A673 (cell line): ENCODE data around the gene DUOX1. TPM values are rescaled to one million over a fixed set of nuclear protein-coding genes. Genes with fewer than 3 reads are reported as not detected.

Source experiments
- BruUV-seq: library from RNA; stranded (reverse); fragments of 400-500 nt; replicated peaks from 2 replicates; lab custom pipeline; 2021; lab: Mats Ljungman, UMichigan
- CTCF ChIA-PET: fragments of 300-600 bp; sonication (Branson Sonifier 250); formaldehyde crosslinking; loops from one replicate; lab custom pipeline; 2022; ENCODE audit warnings: antibody characterized with exemption; lab: Charles Lee
- POLR2A ChIA-PET: fragments of 300-600 bp; sonication (Branson Sonifier 250); formaldehyde crosslinking; loops from one replicate; lab custom pipeline; 2022; ENCODE audit warnings: antibody characterized with exemption; ENCODE audit not compliant: low non-redundant PET; lab: Charles Lee
- DNase-seq: peaks from one replicate; pipeline ENCODE4 v3.0.0-alpha.2; 2015; ENCODE audit warnings: low spot score
- H3K27ac ChIP-seq: fragments of 200-600 bp; sonication (generic); 2 replicates; pipeline ENCODE4 v1.5.1; 2016; ENCODE audit warnings: mixed run types, low read depth, mild to moderate bottlenecking, mixed read lengths, antibody characterized with exemption, low read length; ENCODE audit not compliant: poor library complexity, severe bottlenecking
- H3K27me3 ChIP-seq: fragments of 200-600 bp; sonication (generic); replicated peaks from 2 replicates; pipeline ENCODE4 v1.6.1; 2017; ENCODE audit warnings: mixed run types, low read depth, mild to moderate bottlenecking, mixed read lengths, antibody characterized with exemption, low read length; ENCODE audit not compliant: insufficient read depth, poor library complexity
- H3K36me3 ChIP-seq: fragments of 200-600 bp; sonication (generic); 2 replicates; pipeline ENCODE4 v1.6.1; 2016; ENCODE audit warnings: mixed run types, mild to moderate bottlenecking, mixed read lengths, antibody characterized with exemption, low read length; ENCODE audit not compliant: insufficient read depth, poor library complexity, severe bottlenecking
- H3K4me1 ChIP-seq: fragments of 200-600 bp; sonication (generic); 2 replicates; pipeline ENCODE4 v1.6.1; 2017; ENCODE audit warnings: mixed run types, mild to moderate bottlenecking, mixed read lengths, antibody characterized with exemption, low read length; ENCODE audit not compliant: insufficient read depth, poor library complexity, severe bottlenecking
- H3K4me3 ChIP-seq: fragments of 200-600 bp; sonication (generic); 2 replicates; pipeline ENCODE4 v1.5.1; 2016; ENCODE audit warnings: low read depth, mixed run types, mild to moderate bottlenecking, mixed read lengths, low read length; ENCODE audit not compliant: poor library complexity, severe bottlenecking
- H3K9me3 ChIP-seq: fragments of 200-600 bp; sonication (generic); 2 replicates; pipeline ENCODE4 v1.6.1; 2016; ENCODE audit warnings: mixed run types, low read depth, mild to moderate bottlenecking, mixed read lengths, antibody characterized with exemption, low read length; ENCODE audit not compliant: poor library complexity, severe bottlenecking
- CTCF ChIP-seq: fragments of 300-800, 200-600 bp; sonication (generic); conservative IDR thresholded peaks from 2 replicates; pipeline ENCODE4 v1.5.1; 2017; ENCODE audit warnings: low read depth, mild to moderate bottlenecking, antibody characterized with exemption, low read length, moderate library complexity, mixed read lengths
- EZH2 ChIP-seq: fragments of 200-600 bp; sonication (generic); IDR thresholded peaks from 2 replicates; pipeline ENCODE4 v1.6.1; 2017; ENCODE audit warnings: borderline replicate concordance, low read depth, mild to moderate bottlenecking, mixed read lengths, antibody characterized with exemption, low read length; ENCODE audit not compliant: poor library complexity, severe bottlenecking
- intact Hi-C: fragments of 100-400 bp; cut with micrococcal nuclease; formaldehyde crosslinking; loops from one replicate; pipeline ENCODE4 v1.10.0; 2022; ENCODE audit not compliant: unreplicated experiment
- total RNA-seq: library from RNA; stranded (reverse); gene quantifications from 2 replicates; pipeline ENCODE4 v1.2.3, GENCODE V29; 2021

Gene DUOX1
- total RNA-seq, 1 experiment from 2014 or later = 1.7 TPM

GRCh38 chr15:45184562-45185041, 54.8 kb downstream of the DUOX1 start:
- no peaks in the 10 kb centered on the region for H3K9me3 ChIP-seq
- ChIA-PET CTCF (no interaction called here), POLR2A (no interaction called here)
- intact Hi-C loops = no loop called here
- no peak overlapping the region for H3K4me3 ChIP-seq
- no TSS peak for BruUV-seq
- H3K36me3 ChIP-seq = no peaks in the 10 kb centered on the region
- TF ChIP-seq EZH2 (no peak), CTCF (no peak)
- no peaks in the 10 kb centered on the region for H3K27me3 ChIP-seq
- peaks cover 54% of the 10 kb centered on the region for H3K4me1 ChIP-seq
- peak overlapping the region; percentile 80 for H3K27ac ChIP-seq
- no peak for DNase-seq

GRCh38 chr15:45185069-45185779, 55.4 kb downstream of the DUOX1 start:
- no peaks in the 10 kb centered on the region for H3K27me3 ChIP-seq
- ChIA-PET POLR2A (no interaction called here), CTCF (interaction anchor here (0.7 to 1.3 kb wide), 2 partner anchors 13 to 22 kb away, joined by 3 to 6 read pairs; no protein-coding TSS in a partner anchor)
- BruUV-seq = no TSS peak
- TF ChIP-seq EZH2 (no peak), CTCF (no peak)
- peaks cover 54% of the 10 kb centered on the region for H3K4me1 ChIP-seq
- intact Hi-C loops = no loop called here
- H3K9me3 ChIP-seq = no peaks in the 10 kb centered on the region
- H3K4me3 ChIP-seq = peak overlapping the region; percentile 89
- no peak for DNase-seq
- H3K27ac ChIP-seq = peak overlapping the region; percentile 80
- no peaks in the 10 kb centered on the region for H3K36me3 ChIP-seq

- Histone ChIP-seq H3K27ac (peak overlapping the region; percentile 84), H3K4me3 (peak overlapping the region; percentile 89), H3K36me3 (no peaks in the 10 kb centered on the region), H3K27me3 (no peaks in the 10 kb centered on the region), H3K9me3 (no peaks in the 10 kb centered on the region), H3K4me1 (peaks cover 51% of the 10 kb centered on the region)
- intact Hi-C loops = no loop called here
- no peak for DNase-seq
- no TSS peak for BruUV-seq
- ChIA-PET CTCF (interaction anchor here (0.7 to 1.3 kb wide), 2 partner anchors 12 to 23 kb away, joined by 3 to 6 read pairs; no protein-coding TSS in a partner anchor), POLR2A (no interaction called here)
- TF ChIP-seq EZH2 = no peak
- no peak for TF ChIP-seq CTCF
These were observed 56.3 kb downstream of the DUOX1 start for GRCh38 chr15:45185903-45186770.
